Sigmoid colon (tissue), 7 donors: ENCODE measurements around the gene ROBO1. TPM values are rescaled to one million over a fixed set of nuclear protein-coding genes. Genes with fewer than 3 reads are reported as not detected.

Source experiments
- DNase-seq: peaks from one replicate; pipeline ENCODE4 v3.0.0-alpha.2; 2019
- H3K27ac ChIP-seq, 4 donors: fragments of 200-600 bp; sonication (generic); one replicate each; pipeline ENCODE4 v1.5.1; 2016 to 2019; ENCODE audit warnings: mild to moderate bottlenecking in 1 of 4
- H3K27me3 ChIP-seq, 3 donors: fragments of 200-600 bp; sonication (generic); one replicate each; pipeline ENCODE4 v1.5.1; 2019; ENCODE audit warnings: mild to moderate bottlenecking in 1 of 3
- H3K36me3 ChIP-seq, 4 donors: fragments of 200-600 bp; sonication (generic); one replicate each; pipeline ENCODE4 v1.5.1; 2016 to 2019
- H3K4me1 ChIP-seq, 4 donors: fragments of 200-600 bp; sonication (generic); one replicate each; pipeline ENCODE4 v1.5.1; 2017 to 2019
- H3K4me3 ChIP-seq, 4 donors: fragments of 200-600 bp; sonication (generic); one replicate each; pipeline ENCODE4 v1.5.1; 2017 to 2019; ENCODE audit warnings: mild to moderate bottlenecking in 2 of 4, moderate library complexity in 1 of 4
- H3K9me3 ChIP-seq, 4 donors: fragments of 200-600 bp in 3 of 4; sonication (generic) in 3 of 4; one replicate each; pipeline versions ENCODE4 v1.5.1 to v1.6.1; 2013 to 2019
- CTCF ChIP-seq, 4 experiments: fragments of 450-650 bp in 3 of 4; fragments of 200-600 bp in 1 of 4; IDR thresholded peaks; one replicate each; pipeline ENCODE4 v1.5.1; 2016 to 2019; ENCODE audit warnings: antibody characterized with exemption in 4 of 4, mild to moderate bottlenecking in 3 of 4, moderate library complexity in 2 of 4
- EP300 ChIP-seq, 4 donors: sonication (generic); formaldehyde crosslinking; IDR thresholded peaks; one replicate each; pipeline ENCODE4 v1.6.1; 2017; ENCODE audit warnings: antibody characterized with exemption in 4 of 4
- POLR2A ChIP-seq, 2 donors: fragments of 450-650 bp; IDR thresholded peaks; one replicate each; pipeline ENCODE4 v1.6.1; 2016; ENCODE audit warnings: antibody characterized with exemption in 2 of 2, mild to moderate bottlenecking in 2 of 2, moderate library complexity in 2 of 2
- POLR2AphosphoS5 ChIP-seq, 4 donors: sonication (generic); formaldehyde crosslinking; IDR thresholded peaks; one replicate each; pipeline ENCODE4 v1.6.1; 2017; ENCODE audit warnings: antibody characterized with exemption in 4 of 4
- WGBS, 2 donors: extraction: QIAGEN DNeasy Blood & Tissue Kit; methylation state at CpG; one replicate each; pipeline ENCODE4 v1.1.7; 2013; 5-methylcytosine and 5-hydroxymethylcytosine counted together
- intact Hi-C: fragments of 100-400 bp; cut with DNase I; formaldehyde crosslinking; loops from one replicate; pipeline ENCODE4 v1.15.1; 2023
- polyA plus RNA-seq, 3 donors: library from polyadenylated mRNA; stranded (reverse); fragments of 200-250 nt; gene quantifications; one replicate each; pipeline ENCODE4 v1.2.3, GENCODE V29; 2013
- total RNA-seq, 4 donors: library from RNA; depleted of rRNA; stranded (reverse); fragments of >200 nt; gene quantifications; one replicate each; pipeline ENCODE4 v1.1.0, GENCODE V29; 2016
- donor health status: healthy with polysubstance abuse.
- donor health status: Bipolar disorder and iron deficiency.
- donor health status: healthy.

The ROBO1 gene
- total and polyA plus RNA-seq, 7 donors = 0.69 to 45.7 (median 32.4) TPM

DNA sequence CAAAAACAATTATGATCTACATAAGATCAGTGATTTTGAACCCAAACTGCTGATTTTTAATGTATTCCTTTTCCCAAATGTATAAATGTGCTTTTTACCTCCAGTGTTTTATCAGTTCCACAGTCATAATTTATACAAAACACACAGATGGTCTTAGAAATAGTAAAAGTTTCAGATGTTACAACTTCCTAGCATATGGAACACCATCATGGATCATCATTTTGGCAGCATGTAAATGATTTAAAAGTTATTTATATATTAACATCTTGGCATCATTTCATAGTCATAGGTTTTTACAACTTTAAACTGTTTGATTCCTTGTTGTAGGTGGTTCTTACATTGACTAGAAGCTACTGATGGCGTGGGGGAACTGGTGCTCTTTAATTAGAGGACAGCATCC lies 1025.3 kb downstream of the ROBO1 start:
- no peaks in the 10 kb centered on the region for H3K27me3 ChIP-seq
- TF ChIP-seq EP300 (IDR thresholded peaks at IDR 0.05) (no peak), CTCF (IDR thresholded peaks at IDR 0.05) (no peak), POLR2A (IDR thresholded peaks at IDR 0.05) (no peak)
- H3K9me3 ChIP-seq = no peaks in the 10 kb centered on the region
- no peaks in the 10 kb centered on the region for H3K36me3 ChIP-seq
- H3K27ac ChIP-seq = no peak overlapping the region
- 73 to 88% methylated on average over 1 of the region's 1 CpG for WGBS, 2 donors
- H3K4me1 ChIP-seq = no peaks in the 10 kb centered on the region
- intact Hi-C loops = no loop called here
- no peak for DNase-seq
- no peak overlapping the region for H3K4me3 ChIP-seq

- WGBS, 2 donors = 45 to 64% methylated on average over 2 of the region's 2 CpGs
- intact Hi-C loops = no loop called here
Measured at GRCh38 chr3:78742041-78742440, 1025.8 kb downstream of the ROBO1 start.

DNA sequence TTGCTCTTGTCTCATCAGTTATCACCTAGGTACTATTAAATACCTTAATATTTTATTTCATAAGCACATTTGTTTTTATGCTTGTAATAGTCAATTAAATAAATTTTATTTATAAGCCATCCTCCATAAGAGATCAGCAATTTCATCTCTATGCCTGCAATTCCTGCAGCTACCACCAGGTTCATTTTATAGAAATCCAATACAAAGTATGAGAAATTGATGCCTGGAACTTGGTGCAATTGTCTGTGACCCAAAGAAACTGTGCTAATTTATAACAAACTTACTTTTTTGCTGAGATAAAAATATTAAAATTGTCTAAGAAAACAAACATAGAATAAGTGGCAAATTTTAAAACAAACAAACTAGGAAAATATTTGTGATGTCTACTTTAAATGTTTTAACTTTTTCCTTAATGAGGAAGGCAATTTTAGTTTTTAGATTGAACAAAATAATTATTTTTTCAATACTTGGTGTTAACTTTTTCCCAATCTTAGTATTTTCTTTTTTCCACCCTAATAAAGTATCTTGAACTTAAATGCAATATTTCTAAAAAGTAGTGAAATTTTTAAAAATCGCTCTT lies 1026.6 kb downstream of the ROBO1 start:
- Histone ChIP-seq H3K27ac (no peak overlapping the region), H3K4me1 (no peaks in the 10 kb centered on the region), H3K27me3 (no peaks in the 10 kb centered on the region), H3K36me3 (no peaks in the 10 kb centered on the region), H3K9me3 (no peaks in the 10 kb centered on the region), H3K4me3 (no peak overlapping the region)
- no peak for DNase-seq
- intact Hi-C loops = no loop called here
- WGBS, 2 donors = 92 to 94% methylated on average over 1 of the region's 1 CpG
- TF ChIP-seq POLR2A (IDR thresholded peaks at IDR 0.05) (no peak), POLR2AphosphoS5 (IDR thresholded peaks at IDR 0.05) (no peak), EP300 (IDR thresholded peaks at IDR 0.05) (no peak), CTCF (IDR thresholded peaks at IDR 0.05) (peak in 2 of 4 experiments; percentile 8 to 35)

More at GRCh38 chr3:78742041-78742440, 1025.8 kb downstream of the ROBO1 start:
- Histone ChIP-seq H3K4me1 (no peaks in the 10 kb centered on the region), H3K27me3 (no peaks in the 10 kb centered on the region), H3K4me3 (no peak overlapping the region), H3K36me3 (no peaks in the 10 kb centered on the region), H3K27ac (no peak overlapping the region), H3K9me3 (no peaks in the 10 kb centered on the region)
- TF ChIP-seq CTCF (IDR thresholded peaks at IDR 0.05) (no peak), POLR2A (IDR thresholded peaks at IDR 0.05) (no peak), EP300 (IDR thresholded peaks at IDR 0.05) (no peak), POLR2AphosphoS5 (IDR thresholded peaks at IDR 0.05) (no peak)
- no peak for DNase-seq

- TF ChIP-seq CTCF (IDR thresholded peaks at IDR 0.05) (no peak), POLR2A (IDR thresholded peaks at IDR 0.05) (no peak), POLR2AphosphoS5 (IDR thresholded peaks at IDR 0.05) (no peak), EP300 (IDR thresholded peaks at IDR 0.05) (no peak)
- no peak for DNase-seq
- Histone ChIP-seq H3K27me3 (no peaks in the 10 kb centered on the region), H3K36me3 (no peaks in the 10 kb centered on the region), H3K4me1 (no peaks in the 10 kb centered on the region), H3K4me3 (no peak overlapping the region), H3K9me3 (no peaks in the 10 kb centered on the region), H3K27ac (no peak overlapping the region)
- intact Hi-C loops = no loop called here
- 89 to 93% methylated on average over 2 of the region's 2 CpGs for WGBS, 2 donors
Measured at GRCh38 chr3:78738833-78739232, 1029.0 kb downstream of the ROBO1 start.

DNA sequence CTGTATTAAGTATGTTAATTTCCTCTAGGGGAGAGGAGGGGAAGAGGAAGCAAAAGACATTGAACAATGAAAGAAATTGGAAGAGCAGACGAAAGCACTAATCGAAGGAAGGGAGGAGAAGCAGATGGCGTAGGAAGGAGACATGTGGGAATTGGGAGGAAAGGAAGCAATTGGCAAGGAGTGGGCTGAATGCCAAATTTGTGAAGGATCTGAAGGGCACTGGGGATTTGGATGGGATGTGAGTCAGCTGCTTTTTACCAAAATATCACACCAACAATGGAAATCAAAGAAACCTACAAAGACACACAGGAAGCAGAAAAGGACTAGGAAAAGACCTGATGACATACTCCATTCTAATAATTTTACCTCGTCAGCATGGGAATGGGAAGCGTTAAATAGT lies 1029.8 kb downstream of the ROBO1 start:
- Histone ChIP-seq H3K27ac (no peak overlapping the region), H3K27me3 (no peaks in the 10 kb centered on the region), H3K36me3 (no peaks in the 10 kb centered on the region), H3K4me3 (no peak overlapping the region), H3K4me1 (no peaks in the 10 kb centered on the region), H3K9me3 (no peaks in the 10 kb centered on the region)
- 86 to 87% methylated on average over 5 of the region's 5 CpGs for WGBS, 2 donors
- no peak for TF ChIP-seq EP300 (IDR thresholded peaks at IDR 0.05)
- TF ChIP-seq CTCF (IDR thresholded peaks at IDR 0.05) = no peak
- TF ChIP-seq POLR2AphosphoS5 (IDR thresholded peaks at IDR 0.05) = no peak
- no peak for TF ChIP-seq POLR2A (IDR thresholded peaks at IDR 0.05)
- no peak for DNase-seq
- intact Hi-C loops = no loop called here
